Endothelial cell of umbilical vein (primary cell): ENCODE measurements around the gene VPS16. TPM values are rescaled to one million over a fixed set of nuclear protein-coding genes. Genes with fewer than 3 reads are reported as not detected.

Experiments used
- BruUV-seq: library from RNA; stranded (reverse); fragments of 400-500 nt; replicated peaks from 2 replicates; lab custom pipeline; 2021; lab: Mats Ljungman, UMichigan
- CTCF ChIA-PET: fragments of 300-600, 350-600 bp; sonication (Branson Sonifier 250); formaldehyde crosslinking; loops from one replicate; lab custom pipeline; 2021; ENCODE audit warnings: antibody characterized with exemption, inconsistent platforms; lab: Charles Lee
- POLR2A ChIA-PET: fragments of 300-600, 350-600 bp; sonication (Branson Sonifier 250); formaldehyde crosslinking; loops from one replicate; lab custom pipeline; 2021; ENCODE audit warnings: antibody characterized with exemption, inconsistent platforms; lab: Charles Lee
- DNase-seq: peaks from one replicate; pipeline ENCODE4 v3.0.0-alpha.2; 2011; ENCODE audit warnings: low read depth, low spot score
- FAIRE-seq: peaks from 2 replicates; lab custom pipeline; 2011; peaks lifted over from hg19 to GRCh38; lab: Jason Lieb, UNC
- H2AFZ ChIP-seq: 2 replicates; pipeline ENCODE4 v1.6.0; 2012; ENCODE audit warnings: low read depth, low read length, control low read depth, inconsistent platforms
- H3K27ac ChIP-seq: 2 replicates; pipeline ENCODE4 v1.5.1; 2011; ENCODE audit warnings: low read depth, mild to moderate bottlenecking, control low read depth, low read length, moderate library complexity; ENCODE audit not compliant: insufficient read depth
- H3K27me3 ChIP-seq, 2 experiments: 2 replicates each; pipeline versions ENCODE4 v1.6.0 to v1.6.1; 2011; ENCODE audit warnings: low read length in 2 of 2, mixed read lengths in 1 of 2; ENCODE audit not compliant: control insufficient read depth in 2 of 2, insufficient read depth in 2 of 2
- H3K36me3 ChIP-seq, 2 experiments: 2 replicates in 1 of 2; 3 replicates in 1 of 2; pipeline ENCODE4 v1.5.1; 2011; ENCODE audit warnings: low read length in 2 of 2, mild to moderate bottlenecking in 1 of 2, moderate library complexity in 1 of 2; ENCODE audit not compliant: control insufficient read depth in 2 of 2, insufficient read depth in 2 of 2; ENCODE audit errors: extremely low read depth in 1 of 2
- H3K4me1 ChIP-seq: 3 replicates; pipeline ENCODE4 v1.5.1; 2011; ENCODE audit warnings: mild to moderate bottlenecking, low read length; ENCODE audit not compliant: control insufficient read depth, insufficient read depth; ENCODE audit errors: extremely low read depth
- H3K4me2 ChIP-seq: 2 replicates; pipeline ENCODE4 v1.6.1; 2011; ENCODE audit warnings: low read length, control low read depth, mixed read lengths; ENCODE audit not compliant: insufficient read depth
- H3K4me3 ChIP-seq, 3 experiments: fragments of 200-600 bp in 1 of 3; sonication (generic), shearing (Covaris generic) in 1 of 3; replicated peaks in 1 of 3; 2 replicates each; pipeline ENCODE4 v1.5.1; 2011 to 2016; ENCODE audit warnings: control low read depth in 3 of 3, low read length in 3 of 3, mild to moderate bottlenecking in 2 of 3, inconsistent platforms in 1 of 3, low read depth in 1 of 3, moderate library complexity in 1 of 3; ENCODE audit not compliant: insufficient read depth in 1 of 3
- H3K79me2 ChIP-seq: 2 replicates; pipeline ENCODE4 v1.6.0; 2012; ENCODE audit warnings: low read length, inconsistent platforms; ENCODE audit not compliant: control insufficient read depth, insufficient read depth
- H3K9ac ChIP-seq: replicated peaks from 2 replicates; pipeline ENCODE3; 2011; ENCODE audit warnings: low read length, control low read depth; ENCODE audit not compliant: insufficient read depth; ENCODE audit errors: extremely low read depth
- H3K9me1 ChIP-seq: replicated peaks from 3 replicates; pipeline ENCODE4 v1.6.0; 2011; ENCODE audit warnings: mild to moderate bottlenecking, low read length; ENCODE audit not compliant: control insufficient read depth, insufficient read depth; ENCODE audit errors: extremely low read depth
- H3K9me3 ChIP-seq: replicated peaks from 2 replicates; pipeline ENCODE4 v1.5.1; 2012; ENCODE audit warnings: low read length, inconsistent platforms; ENCODE audit not compliant: control insufficient read depth, insufficient read depth
- H4K20me1 ChIP-seq: replicated peaks from 2 replicates; pipeline ENCODE3; 2011; ENCODE audit warnings: mild to moderate bottlenecking, low read length; ENCODE audit not compliant: control insufficient read depth, insufficient read depth; ENCODE audit errors: extremely low read depth
- CTCF ChIP-seq, 2 donors: IDR thresholded peaks; 1 replicate in 1 of 2; 2 replicates in 1 of 2; pipeline ENCODE4 v1.5.1; 2011; ENCODE audit warnings: low read length in 2 of 2, mild to moderate bottlenecking in 2 of 2, moderate library complexity in 2 of 2, control low read depth in 1 of 2, inconsistent platforms in 1 of 2, low read depth in 1 of 2; ENCODE audit not compliant: insufficient read depth in 1 of 2; ENCODE audit errors: extremely low read depth in 1 of 2
- EZH2 ChIP-seq: IDR thresholded peaks from 2 replicates; pipeline ENCODE4 v1.6.1; 2012; ENCODE audit warnings: borderline replicate concordance, low read depth, mild to moderate bottlenecking, moderate library complexity, low read length, inconsistent platforms; ENCODE audit not compliant: severe bottlenecking
- FOS ChIP-seq: IDR thresholded peaks from 2 replicates; pipeline ENCODE4 v1.6.1; 2011; ENCODE audit warnings: mild to moderate bottlenecking, low read length, moderate library complexity, borderline replicate concordance; ENCODE audit not compliant: insufficient read depth
- GATA2 ChIP-seq: IDR thresholded peaks from 2 replicates; pipeline ENCODE4 v1.7.0; 2011; ENCODE audit warnings: low read depth, mild to moderate bottlenecking, moderate library complexity, mixed read lengths, low read length; ENCODE audit not compliant: insufficient read length, insufficient read depth
- JUN ChIP-seq: IDR thresholded peaks from 2 replicates; pipeline ENCODE4 v1.6.1; 2011; ENCODE audit warnings: borderline replicate concordance, low read depth; ENCODE audit not compliant: insufficient read length, insufficient read depth
- MYC ChIP-seq: IDR thresholded peaks from one replicate; pipeline ENCODE4 v1.6.1; 2011; ENCODE audit warnings: mild to moderate bottlenecking, low read depth, low read length
- POLR2A ChIP-seq: IDR thresholded peaks from 2 replicates; pipeline ENCODE4 v1.6.1; 2012; ENCODE audit warnings: low read depth, mild to moderate bottlenecking, control low read depth, low read length
- POLR2AphosphoS5 ChIP-seq: IDR thresholded peaks from 2 replicates; pipeline ENCODE4 v1.6.1; 2012; ENCODE audit warnings: low read depth, mild to moderate bottlenecking, control low read depth, low read length, moderate library complexity; ENCODE audit not compliant: insufficient read depth
- dilution Hi-C: fragments of 300-500 bp; cut with MboI; formaldehyde crosslinking; loops from one replicate; pipeline ENCODE4 v1.15.0; 2019; ENCODE audit warnings: low sequenced_read_pairs; ENCODE audit not compliant: extremely low pct_ligation_motif_present
- intact Hi-C: fragments of 100-400 bp; cut with micrococcal nuclease; formaldehyde crosslinking; loops from one replicate; pipeline ENCODE4 v1.10.0; 2022
- polyA plus RNA-seq, 4 experiments: library from polyadenylated mRNA; depleted of rRNA in 3 of 4; stranded (reverse) in 3 of 4; unstranded in 1 of 4; fragments of >200 nt; gene quantifications; 2 replicates each; pipeline versions ENCODE4 v1.2.1 to v1.2.3, GENCODE V29; 2011 to 2012; ENCODE audit warnings: missing spikeins in 1 of 4
- total RNA-seq: library from RNA; stranded (reverse); gene quantifications from 2 replicates; pipeline ENCODE4 v1.2.3, GENCODE V29; 2021
- TF ChIP-seq, protein P1 (sequence below): IDR thresholded peaks from 2 replicates; pipeline ENCODE4 v1.6.1; 2011; ENCODE audit not compliant: insufficient read depth, insufficient read length

Gene VPS16
- total and polyA plus RNA-seq, 2 donors (not counting 3 experiments of a cell fraction or from before 2014, with no cell fraction given) = 37.6 to 42.3 TPM

- peaks cover 35% of the 10 kb centered on the region for H3K4me1 ChIP-seq
- peak within 1 kb of the TSS; percentile 65 for H3K27ac ChIP-seq
- no peaks in the 10 kb centered on the region for H3K9me1 ChIP-seq
- no peaks in the 10 kb centered on the region for H4K20me1 ChIP-seq
- peak within 1 kb of the TSS; percentile 86 for H2AFZ ChIP-seq
- TF ChIP-seq POLR2A (peak; percentile 99), JUN (no peak), POLR2AphosphoS5 (peak; percentile 97)
- TF ChIP-seq, protein P1, sequence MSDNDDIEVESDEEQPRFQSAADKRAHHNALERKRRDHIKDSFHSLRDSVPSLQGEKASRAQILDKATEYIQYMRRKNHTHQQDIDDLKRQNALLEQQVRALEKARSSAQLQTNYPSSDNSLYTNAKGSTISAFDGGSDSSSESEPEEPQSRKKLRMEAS = peak; percentile 40
- ChIA-PET POLR2A (no interaction called here), CTCF (no interaction called here)
- H3K79me2 ChIP-seq = peaks cover 39% of the 10 kb centered on the region
- DNase-seq (peak; percentile 91), FAIRE-seq (peak; percentile 89)
- no peaks in the 10 kb centered on the region for H3K9me3 ChIP-seq
- peak within 1 kb of the TSS; percentile 64 for H3K9ac ChIP-seq
- dilution Hi-C loops (no loop called here), intact Hi-C loops (loop anchor here (2.0 to 5.0 kb wide), 5 partner anchors 32 to 174 kb away; partner anchors contain the start of genes MRPS26, PCED1A and VPS16)
- no peaks in the 10 kb centered on the region for H3K36me3 ChIP-seq
- H3K4me2 ChIP-seq = peak within 1 kb of the TSS; percentile 71
- peak within 1 kb of the TSS; percentile 55 to 80 (median 64) for H3K4me3 ChIP-seq
- TSS peak; percentile 90 for BruUV-seq
- H3K27me3 ChIP-seq = no peaks in the 10 kb centered on the region
Measured at GRCh38 chr20:2873010-2873746, 32.6 kb downstream of the VPS16 start, which contains the start of gene PTPRA. PTPRA (plus strand) TSS chr20:2873481; CDS start chr20:2964278, 90,797 bp downstream.

DNA sequence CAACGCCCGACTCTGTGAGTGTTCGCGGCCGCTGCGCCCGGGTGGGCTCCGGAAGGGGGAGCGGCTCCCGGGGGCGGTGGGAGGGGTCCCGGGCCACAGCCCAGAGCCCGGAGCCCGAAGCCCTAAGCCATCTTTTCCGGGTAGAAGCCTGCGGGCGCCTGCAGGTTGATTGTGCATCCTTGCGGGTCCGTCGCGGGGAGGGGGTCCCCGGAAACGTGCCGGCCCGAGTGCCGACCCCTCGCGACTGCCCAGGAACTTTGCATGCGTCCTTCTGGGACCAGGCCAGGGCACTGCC lies 33.1 kb downstream of the VPS16 start:
- Histone ChIP-seq H3K36me3 (no peaks in the 10 kb centered on the region), H3K9ac (peak overlapping the region; percentile 64), H3K9me3 (no peaks in the 10 kb centered on the region), H3K27ac (peak overlapping the region; percentile 65), H3K79me2 (peaks cover 43% of the 10 kb centered on the region), H3K4me1 (peaks cover 35% of the 10 kb centered on the region), H3K4me2 (peak overlapping the region; percentile 71), H2AFZ (peak overlapping the region; percentile 6), H3K27me3 (no peaks in the 10 kb centered on the region), H4K20me1 (no peaks in the 10 kb centered on the region), H3K9me1 (no peaks in the 10 kb centered on the region), H3K4me3 (peak overlapping the region; percentile 55 to 80 (median 64))
- DNase-seq = peak; percentile 47
- intact Hi-C loops (loop anchor here (2.0 to 5.0 kb wide), 5 partner anchors 33 to 174 kb away; partner anchors contain the start of genes MRPS26, PCED1A and VPS16), dilution Hi-C loops (no loop called here)
- ChIA-PET POLR2A (no interaction called here), CTCF (no interaction called here)
- TF ChIP-seq JUN (no peak), MYC (no peak), FOS (no peak), GATA2 (no peak), POLR2A (no peak), EZH2 (no peak), POLR2AphosphoS5 (no peak), CTCF (IDR thresholded peaks at IDR 0.05; ENCODE audit: extremely low read depth in 1 of 2, insufficient read depth in 1 of 2, low read depth in 1 of 2, low read length in 2 of 2) (no peak)
- TF ChIP-seq, protein P1 = no peak
- FAIRE-seq = no peak
- BruUV-seq = no TSS peak
